C4-2B (cell line): ENCODE results near the gene DHRS12.

Experiments used
- CTCF ChIP-seq: fragments of 450-650 bp; conservative IDR thresholded peaks from 2 replicates; pipeline ENCODE4 v1.5.1; 2017; ENCODE audit warnings: mild to moderate bottlenecking
- ZFX ChIP-seq: fragments of 450-650 bp; IDR thresholded peaks from 2 replicates; pipeline ENCODE4 v1.6.1; 2017

- TF ChIP-seq CTCF (no peak), ZFX (no peak)
Observed at GRCh38 chr13:51846756-51847155, 42.8 kb upstream of the DHRS12 start.
